IMR-90 (cell line): Measurements from ENCODE around the gene ACAP2. TPM values are rescaled to one million over a fixed set of nuclear protein-coding genes. Genes with fewer than 3 reads are reported as not detected.

Experiments used
- ATAC-seq: fragments of 200-7000 bp; cut with Tn5 transposase; 2 replicates; pipeline ENCODE4 v1.9.1; 2020; ENCODE audit warnings: low read depth, mild to moderate bottlenecking, moderate library complexity
- BruUV-seq: library from RNA; stranded (reverse); fragments of 400-500 nt; replicated peaks from 2 replicates; lab custom pipeline; 2021; lab: Mats Ljungman, UMichigan
- CTCF ChIA-PET: fragments of 300-600 bp; formaldehyde crosslinking; extraction: SDS; loops from one replicate; lab custom pipeline; 2021; ENCODE audit warnings: antibody characterized with exemption; lab: Yijun Ruan, JAX
- POLR2A ChIA-PET: fragments of 300-600 bp; sonication (Branson Sonifier 250); formaldehyde crosslinking; loops from one replicate; lab custom pipeline; 2022; ENCODE audit warnings: antibody characterized with exemption; ENCODE audit not compliant: unreplicated experiment; lab: Charles Lee
- DNase-seq: peaks from one replicate; pipeline ENCODE4 v3.0.0; 2013
- H2AFZ ChIP-seq: replicated peaks from 2 replicates; pipeline ENCODE3; 2013; ENCODE audit warnings: low read length, mild to moderate bottlenecking; ENCODE audit not compliant: poor library complexity
- H2AK5ac ChIP-seq: 2 replicates; pipeline ENCODE4 v1.6.1; 2013; ENCODE audit warnings: low read depth, low read length, inconsistent platforms
- H2AK9ac ChIP-seq: replicated peaks from 2 replicates; pipeline ENCODE3; 2013; ENCODE audit warnings: mild to moderate bottlenecking, low read depth, low read length, moderate library complexity; ENCODE audit not compliant: poor library complexity
- H2BK120ac ChIP-seq: 2 replicates; pipeline ENCODE4 v1.6.1; 2013; ENCODE audit warnings: low read depth, low read length, inconsistent platforms
- H2BK15ac ChIP-seq: 3 replicates; pipeline ENCODE4 v1.6.1; 2013; ENCODE audit warnings: low read depth, low read length, inconsistent platforms
- H2BK20ac ChIP-seq: 2 replicates; pipeline ENCODE4 v1.6.1; 2013; ENCODE audit warnings: low read depth, mild to moderate bottlenecking, inconsistent platforms, low read length, moderate library complexity
- H2BK5ac ChIP-seq: 2 replicates; pipeline ENCODE4 v1.6.1; 2013; ENCODE audit warnings: mild to moderate bottlenecking, low read depth, low read length, inconsistent platforms; ENCODE audit not compliant: poor library complexity, severe bottlenecking
- H3K14ac ChIP-seq: replicated peaks from 2 replicates; pipeline ENCODE4 v1.6.1; 2013; ENCODE audit warnings: low read depth, low read length, inconsistent platforms
- H3K18ac ChIP-seq: 2 replicates; pipeline ENCODE4 v1.6.1; 2013; ENCODE audit warnings: low read depth, low read length, control low read depth
- H3K23ac ChIP-seq: 2 replicates; pipeline ENCODE4 v1.6.1; 2013; ENCODE audit warnings: low read depth, low read length, inconsistent platforms
- H3K27ac ChIP-seq: 2 replicates; pipeline ENCODE4 v1.5.1; 2013; ENCODE audit warnings: mild to moderate bottlenecking, control low read depth, low read length; ENCODE audit not compliant: insufficient read depth
- H3K27me3 ChIP-seq: 2 replicates; pipeline ENCODE4 v1.6.1; 2013; ENCODE audit warnings: low read length; ENCODE audit not compliant: control insufficient read depth, insufficient read depth
- H3K36me3 ChIP-seq: 2 replicates; pipeline ENCODE4 v1.6.1; 2013; ENCODE audit warnings: low read length, mixed read lengths; ENCODE audit not compliant: control insufficient read depth, insufficient read depth
- H3K4ac ChIP-seq: 2 replicates; pipeline ENCODE4 v1.6.1; 2013; ENCODE audit warnings: low read depth, low read length, inconsistent platforms
- H3K4me1 ChIP-seq: 2 replicates; pipeline ENCODE4 v1.6.1; 2013; ENCODE audit warnings: low read length, mixed read lengths; ENCODE audit not compliant: control insufficient read depth, insufficient read depth
- H3K4me2 ChIP-seq: 2 replicates; pipeline ENCODE4 v1.6.1; 2013; ENCODE audit warnings: low read depth, mild to moderate bottlenecking, control low read depth, low read length, moderate library complexity
- H3K4me3 ChIP-seq: 2 replicates; pipeline ENCODE4 v1.5.1; 2013; ENCODE audit warnings: low read depth, mild to moderate bottlenecking, control low read depth, low read length, moderate library complexity; ENCODE audit not compliant: insufficient read depth
- H3K56ac ChIP-seq: 2 replicates; pipeline ENCODE4 v1.6.1; 2013; ENCODE audit warnings: low read length, inconsistent platforms; ENCODE audit not compliant: insufficient read depth; ENCODE audit errors: extremely low read depth
- H3K79me1 ChIP-seq, 2 experiments: 2 replicates each; pipeline ENCODE4 v1.6.1; 2013; ENCODE audit warnings: low read length in 2 of 2, inconsistent platforms in 1 of 2, low read depth in 1 of 2
- H3K9ac ChIP-seq: 2 replicates; pipeline ENCODE4 v1.6.1; 2013; ENCODE audit warnings: low read depth, low read length, control low read depth
- H3K9me1 ChIP-seq: 2 replicates; pipeline ENCODE4 v1.6.1; 2013; ENCODE audit warnings: low read length, inconsistent platforms; ENCODE audit not compliant: insufficient read depth
- H3K9me3 ChIP-seq: 2 replicates; pipeline ENCODE4 v1.6.1; 2013; ENCODE audit warnings: low read length; ENCODE audit not compliant: control insufficient read depth, insufficient read depth
- H4K20me1 ChIP-seq: 2 replicates; pipeline ENCODE4 v1.6.1; 2013; ENCODE audit warnings: low read length, inconsistent platforms; ENCODE audit not compliant: insufficient read depth
- H4K5ac ChIP-seq: 2 replicates; pipeline ENCODE4 v1.6.1; 2013; ENCODE audit warnings: mild to moderate bottlenecking, low read depth, low read length, control low read depth
- H4K8ac ChIP-seq, 2 experiments: 2 replicates each; pipeline ENCODE4 v1.6.1; 2013; ENCODE audit warnings: low read depth in 2 of 2, low read length in 2 of 2, control low read depth in 1 of 2, inconsistent platforms in 1 of 2
- H4K91ac ChIP-seq: 2 replicates; pipeline ENCODE4 v1.6.1; 2013; ENCODE audit warnings: low read depth, low read length, inconsistent platforms; ENCODE audit not compliant: insufficient read depth
- CEBPB ChIP-seq: IDR thresholded peaks from 2 replicates; pipeline ENCODE4 v1.6.1; 2012; ENCODE audit warnings: low read depth, low read length, improper control_type of control experiment
- POLR2A ChIP-seq: IDR thresholded peaks from 2 replicates; pipeline ENCODE4 v1.6.1; 2012; ENCODE audit warnings: mild to moderate bottlenecking, low read depth, low read length
- SMC3 ChIP-seq: fragments of 150-350 bp; IDR thresholded peaks from 2 replicates; pipeline ENCODE4 v1.6.1; 2016; ENCODE audit warnings: low read depth, mild to moderate bottlenecking, antibody characterized with exemption, low read length, moderate library complexity
- WGBS, 2 experiments: methylation state at CpG; one replicate each; pipeline versions ENCODE4 v1.1.5 to v1.1.7; 2013; ENCODE audit warnings: missing lambda C conversion rate in 2 of 2; ENCODE audit not compliant: insufficient read length in 1 of 2; ENCODE audit errors: extremely low coverage in 2 of 2; 5-methylcytosine and 5-hydroxymethylcytosine counted together
- dilution Hi-C: fragments of 300-500 bp; cut with HindIII; formaldehyde crosslinking; loops from one replicate; pipeline ENCODE4 v1.14.3; 2018; ENCODE audit warnings: low sequenced_read_pairs; ENCODE audit not compliant: unreplicated experiment
- in situ Hi-C: fragments of 300-500 bp; cut with MboI; formaldehyde crosslinking; loops from 3 replicates; pipeline ENCODE4 v1.14.3; 2019; ENCODE audit warnings: low sequenced_read_pairs, inconsistent platforms, mixed read lengths
- intact Hi-C: fragments of 100-400 bp; cut with micrococcal nuclease; formaldehyde crosslinking; loops from 2 replicates; pipeline ENCODE4 v1.10.0; 2022
- polyA plus RNA-seq, 3 experiments: library from polyadenylated mRNA; depleted of rRNA; stranded (reverse); fragments of >200 nt; gene quantifications; 2 replicates each; pipeline ENCODE4 v1.2.3, GENCODE V29; 2012; ENCODE audit warnings: low replicate concordance in 1 of 3
- total RNA-seq: library from RNA; depleted of rRNA; stranded (reverse); fragments of >200 nt; gene quantifications from 2 replicates; pipeline ENCODE4 v1.2.3, GENCODE V29; 2012
- TF ChIP-seq, protein P1 (sequence below): fragments of 150-350 bp; IDR thresholded peaks from 2 replicates; pipeline ENCODE4 v1.6.1; 2017; ENCODE audit warnings: mild to moderate bottlenecking, antibody characterized with exemption, low read length, low read depth

ACAP2 gene
- total and polyA plus RNA-seq, 2 of the 4 experiments (the other 2 are of a cell fraction): 11.9 to 35.1 TPM

DNA sequence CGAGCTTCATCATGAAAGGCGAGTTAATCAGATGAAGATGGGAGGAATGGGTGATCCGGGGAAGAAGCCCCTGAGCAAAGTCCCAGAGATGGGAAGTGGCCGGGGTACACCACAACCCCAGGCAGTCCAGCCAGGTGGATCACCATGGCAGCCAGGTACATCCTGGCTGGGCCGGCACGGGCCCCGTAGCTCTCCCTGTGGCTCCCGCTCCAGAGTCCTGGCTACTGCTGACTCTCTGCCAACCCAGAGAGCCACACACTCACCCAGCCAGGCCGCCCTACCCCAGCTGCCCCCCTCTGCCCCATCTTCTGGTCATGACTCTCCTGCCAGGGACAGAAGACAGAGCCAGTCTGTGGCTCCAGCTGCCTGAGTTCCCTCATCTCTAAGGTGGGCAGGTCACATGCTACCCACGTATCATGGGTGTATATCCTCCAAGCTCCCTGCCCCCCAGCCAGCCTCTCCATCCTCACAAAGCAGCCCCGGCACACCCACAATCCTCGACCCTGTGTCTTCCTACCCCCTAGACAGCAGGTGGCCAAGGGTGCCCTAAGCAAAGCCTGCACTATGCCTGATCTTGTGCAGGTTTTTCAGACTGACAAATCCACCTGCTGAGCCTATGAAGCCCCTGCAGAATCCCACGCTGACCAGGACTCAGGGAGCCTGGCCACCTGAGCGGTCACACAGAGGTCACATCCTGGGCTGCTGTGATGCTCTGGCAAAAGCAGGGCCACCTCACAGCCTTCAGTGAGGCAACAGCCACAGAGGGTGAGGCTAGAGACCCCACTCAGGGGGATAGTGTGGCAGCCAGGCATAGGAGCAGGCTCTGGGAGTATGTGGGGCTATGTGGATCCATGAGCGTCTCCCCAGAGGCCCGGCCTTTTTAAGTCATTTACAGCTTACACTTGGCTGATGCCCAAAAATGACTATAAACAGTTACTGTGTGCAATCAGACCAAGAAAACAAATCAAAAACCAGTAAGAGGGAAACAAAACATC is 185.1 kb downstream of the ACAP2 start:
- Histone ChIP-seq H2BK5ac (no peak overlapping the region), H2AFZ (peak overlapping the region; percentile 15), H3K79me1 (peaks cover 28 to 55% of the 10 kb centered on the region in 2 experiments), H3K27ac (0 out of 2 replicates have a peak overlapping the region, but pooled peaks have one; percentile 46), H4K91ac (peak overlapping the region; percentile 60; the same call in 1 of the 2 replicates), H2AK5ac (peak overlapping the region; percentile 77; the same call in 1 of the 2 replicates), H3K9ac (no peak overlapping the region), H2BK120ac (peak overlapping the region; percentile 68), H4K20me1 (no peaks in the 10 kb centered on the region; the same call in 1 of the 2 replicates), H2BK15ac (no peak overlapping the region), H3K27me3 (no peaks in the 10 kb centered on the region), H3K18ac (no peak overlapping the region), H4K8ac (peak overlapping the region; percentile 10 to 95; a peak in 2 of 4 replicates), H3K56ac (no peak overlapping the region), H3K4me3 (no peak overlapping the region), H4K5ac (no peak overlapping the region; the same call in 1 of the 2 replicates), H3K4me2 (no peak overlapping the region), H2BK20ac (no peak overlapping the region), H3K4ac (peak overlapping the region; percentile 67; the same call in 1 of the 2 replicates), H3K23ac (peak overlapping the region; percentile 39; the same call in 1 of the 2 replicates), H3K14ac (peak overlapping the region; percentile 71; the same call in 1 of the 2 replicates), H3K36me3 (no peaks in the 10 kb centered on the region), H3K9me1 (peaks cover 10% of the 10 kb centered on the region), H3K4me1 (peaks cover 18% of the 10 kb centered on the region), H2AK9ac (peak overlapping the region; percentile 71), H3K9me3 (no peaks in the 10 kb centered on the region)
- BruUV-seq: no TSS peak
- dilution Hi-C loops (no loop called here), in situ Hi-C loops (loop anchor here (10.0 kb wide), 1 partner anchor 143 kb away; no protein-coding TSS in a partner anchor), intact Hi-C loops (loop anchor here (2.0 to 10.0 kb wide), 2 partner anchors 103 to 139 kb away; no protein-coding TSS in a partner anchor)
- 100% methylated on average over 5 of the region's 16 CpGs; no CpG with 5 or more reads in 1 of the 2 experiments for WGBS, 2 experiments
- TF ChIP-seq POLR2A: no peak
- TF ChIP-seq, protein P1, sequence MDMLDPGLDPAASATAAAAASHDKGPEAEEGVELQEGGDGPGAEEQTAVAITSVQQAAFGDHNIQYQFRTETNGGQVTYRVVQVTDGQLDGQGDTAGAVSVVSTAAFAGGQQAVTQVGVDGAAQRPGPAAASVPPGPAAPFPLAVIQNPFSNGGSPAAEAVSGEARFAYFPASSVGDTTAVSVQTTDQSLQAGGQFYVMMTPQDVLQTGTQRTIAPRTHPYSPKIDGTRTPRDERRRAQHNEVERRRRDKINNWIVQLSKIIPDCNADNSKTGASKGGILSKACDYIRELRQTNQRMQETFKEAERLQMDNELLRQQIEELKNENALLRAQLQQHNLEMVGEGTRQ: no peak
- no peak for TF ChIP-seq SMC3
- no peak for TF ChIP-seq CEBPB
- peak; percentile 39 for DNase-seq
- ATAC-seq: no peak
- ChIA-PET CTCF (interaction anchor here (1.5 kb wide), 1 partner anchor 575 kb away, joined by 7 read pairs; no protein-coding TSS in a partner anchor), POLR2A (interaction anchor here (0.5 kb wide), 1 partner anchor 227 kb away, joined by 3 read pairs; no protein-coding TSS in a partner anchor)
